ENCODE results near the gene VCAN.

The VCAN gene

GRCh38 chr5:83473346-83474160 is 2.0 kb downstream of the VCAN start:
- ATAC-seq (replicated peaks) (peak; percentile 42), DNase-seq (no peak)
- H3K4me3 Mint-ChIP-seq: peak overlapping the region; percentile 76 to 87
- peaks cover 57 to 70% of the 10 kb centered on the region in 2 donors for H3K27me3 Mint-ChIP-seq
- H3K27ac Mint-ChIP-seq: no peak overlapping the region
- no peaks in the 10 kb centered on the region for H3K9me3 Mint-ChIP-seq
- H3K36me3 Mint-ChIP-seq (ENCODE audit: insufficient read depth): no peaks in the 10 kb centered on the region
- peaks cover 17 to 19% of the 10 kb centered on the region in 2 donors for H3K4me1 Mint-ChIP-seq (ENCODE audit: low read depth in 2 of 2)

- no peak overlapping the region for H3K27ac Mint-ChIP-seq
- DNase-seq (no peak), ATAC-seq (replicated peaks) (peak; percentile 57)
- H3K4me3 Mint-ChIP-seq: peak overlapping the region; percentile 76 to 87
- no peaks in the 10 kb centered on the region for H3K9me3 Mint-ChIP-seq
- H3K36me3 Mint-ChIP-seq (ENCODE audit: insufficient read depth): no peaks in the 10 kb centered on the region
- peaks cover 17 to 19% of the 10 kb centered on the region in 2 donors for H3K4me1 Mint-ChIP-seq (ENCODE audit: low read depth in 2 of 2)
- H3K27me3 Mint-ChIP-seq: peaks cover 59 to 74% of the 10 kb centered on the region in 2 donors
Measured at GRCh38 chr5:83474161-83474796, 2.7 kb downstream of the VCAN start.

GRCh38 chr5:83474991-83475390 is 3.4 kb downstream of the VCAN start:
- peaks cover 17 to 19% of the 10 kb centered on the region in 2 donors for H3K4me1 Mint-ChIP-seq (ENCODE audit: low read depth in 2 of 2)

GRCh38 chr5:83475391-83475863 is 3.9 kb downstream of the VCAN start:
- Mint-ChIP-seq H3K4me1 (ENCODE audit: low read depth in 2 of 2) (peaks cover 17 to 19% of the 10 kb centered on the region in 2 donors), H3K27ac (no peak overlapping the region), H3K36me3 (ENCODE audit: insufficient read depth) (no peaks in the 10 kb centered on the region), H3K4me3 (no peak overlapping the region), H3K27me3 (peaks cover 61 to 82% of the 10 kb centered on the region in 2 donors), H3K9me3 (no peaks in the 10 kb centered on the region)
- DNase-seq (no peak), ATAC-seq (replicated peaks) (no peak)

More at GRCh38 chr5:83474991-83475390, 3.4 kb downstream of the VCAN start:
- Mint-ChIP-seq H3K36me3 (ENCODE audit: insufficient read depth) (no peaks in the 10 kb centered on the region), H3K9me3 (no peaks in the 10 kb centered on the region), H3K4me3 (peak overlapping the region in 1 of 2 donors; percentile 76), H3K27me3 (peaks cover 62 to 81% of the 10 kb centered on the region in 2 donors), H3K27ac (no peak overlapping the region)
- no peak for ATAC-seq (replicated peaks)
- no peak for DNase-seq

GRCh38 chr5:83475935-83476814 is 4.6 kb downstream of the VCAN start:
- peaks cover 54 to 74% of the 10 kb centered on the region in 2 donors for H3K27me3 Mint-ChIP-seq
- no peak for DNase-seq
- H3K27ac Mint-ChIP-seq: no peak overlapping the region
- H3K4me3 Mint-ChIP-seq: no peak overlapping the region
- no peaks in the 10 kb centered on the region for H3K9me3 Mint-ChIP-seq
- ATAC-seq (replicated peaks): no peak
- H3K4me1 Mint-ChIP-seq (ENCODE audit: low read depth in 2 of 2): peaks cover 17 to 19% of the 10 kb centered on the region in 2 donors
- no peaks in the 10 kb centered on the region for H3K36me3 Mint-ChIP-seq (ENCODE audit: insufficient read depth)

GRCh38 chr5:83482961-83483360 is 11.4 kb downstream of the VCAN start:
- DNase-seq (no peak), ATAC-seq (replicated peaks) (no peak)
- H3K36me3 Mint-ChIP-seq (ENCODE audit: insufficient read depth): no peaks in the 10 kb centered on the region
- peaks cover 5 to 17% of the 10 kb centered on the region in 2 donors for H3K27me3 Mint-ChIP-seq
- H3K9me3 Mint-ChIP-seq: peaks cover 0 to 7% of the 10 kb centered on the region in 2 donors
- H3K4me3 Mint-ChIP-seq: no peak overlapping the region
- no peak overlapping the region for H3K27ac Mint-ChIP-seq
- no peaks in the 10 kb centered on the region for H3K4me1 Mint-ChIP-seq (ENCODE audit: low read depth in 2 of 2)

- ATAC-seq (replicated peaks) (no peak), DNase-seq (no peak)
- H3K27ac Mint-ChIP-seq: no peak overlapping the region
- H3K4me3 Mint-ChIP-seq: no peak overlapping the region
- H3K9me3 Mint-ChIP-seq: peaks cover 0 to 7% of the 10 kb centered on the region in 2 donors
- no peaks in the 10 kb centered on the region for H3K36me3 Mint-ChIP-seq (ENCODE audit: insufficient read depth)
- H3K27me3 Mint-ChIP-seq: peaks cover 3 to 9% of the 10 kb centered on the region in 2 donors
- no peaks in the 10 kb centered on the region for H3K4me1 Mint-ChIP-seq (ENCODE audit: low read depth in 2 of 2)
Measured at GRCh38 chr5:83484294-83484693, 12.8 kb downstream of the VCAN start.

GRCh38 chr5:83485842-83486241 is 14.3 kb downstream of the VCAN start:
- Mint-ChIP-seq H3K4me1 (ENCODE audit: low read depth in 2 of 2) (no peaks in the 10 kb centered on the region), H3K36me3 (ENCODE audit: insufficient read depth) (no peaks in the 10 kb centered on the region), H3K4me3 (no peak overlapping the region), H3K27ac (no peak overlapping the region), H3K9me3 (peaks cover 0 to 7% of the 10 kb centered on the region in 2 donors), H3K27me3 (no peaks in the 10 kb centered on the region)
- DNase-seq (no peak), ATAC-seq (replicated peaks) (no peak)

- H3K4me3 Mint-ChIP-seq: no peak overlapping the region
- DNase-seq (no peak), ATAC-seq (replicated peaks) (no peak)
- H3K9me3 Mint-ChIP-seq: peaks cover 0 to 7% of the 10 kb centered on the region in 2 donors
- no peaks in the 10 kb centered on the region for H3K36me3 Mint-ChIP-seq (ENCODE audit: insufficient read depth)
- H3K27me3 Mint-ChIP-seq: no peaks in the 10 kb centered on the region
- H3K27ac Mint-ChIP-seq: no peak overlapping the region
- no peaks in the 10 kb centered on the region for H3K4me1 Mint-ChIP-seq (ENCODE audit: low read depth in 2 of 2)
Measured at GRCh38 chr5:83487155-83487554, 15.6 kb downstream of the VCAN start.

GRCh38 chr5:83488271-83488670 is 16.7 kb downstream of the VCAN start:
- H3K4me1 Mint-ChIP-seq (ENCODE audit: low read depth in 2 of 2): no peaks in the 10 kb centered on the region
- ATAC-seq (replicated peaks): no peak
- peaks cover 0 to 7% of the 10 kb centered on the region in 2 donors for H3K9me3 Mint-ChIP-seq
- H3K27ac Mint-ChIP-seq: no peak overlapping the region
- no peak for DNase-seq
- H3K27me3 Mint-ChIP-seq: peaks cover 0 to 2% of the 10 kb centered on the region in 2 donors
- no peak overlapping the region for H3K4me3 Mint-ChIP-seq
- H3K36me3 Mint-ChIP-seq (ENCODE audit: insufficient read depth): no peaks in the 10 kb centered on the region

GRCh38 chr5:83488821-83489220 is 17.3 kb downstream of the VCAN start:
- H3K27ac Mint-ChIP-seq: no peak overlapping the region
- ATAC-seq (replicated peaks) (no peak), DNase-seq (no peak)
- H3K9me3 Mint-ChIP-seq: peaks cover 2 to 7% of the 10 kb centered on the region in 2 donors
- H3K36me3 Mint-ChIP-seq (ENCODE audit: insufficient read depth): no peaks in the 10 kb centered on the region
- no peak overlapping the region for H3K4me3 Mint-ChIP-seq
- H3K27me3 Mint-ChIP-seq: peaks cover 4 to 8% of the 10 kb centered on the region in 2 donors
- no peaks in the 10 kb centered on the region for H3K4me1 Mint-ChIP-seq (ENCODE audit: low read depth in 2 of 2)

- Mint-ChIP-seq H3K27ac (no peak overlapping the region), H3K4me1 (ENCODE audit: low read depth in 2 of 2) (no peaks in the 10 kb centered on the region), H3K9me3 (peaks cover 2 to 5% of the 10 kb centered on the region in 2 donors), H3K36me3 (ENCODE audit: insufficient read depth) (no peaks in the 10 kb centered on the region), H3K27me3 (peaks cover 7 to 15% of the 10 kb centered on the region in 2 donors), H3K4me3 (no peak overlapping the region)
- ATAC-seq (replicated peaks): no peak
- no peak for DNase-seq
Measured at GRCh38 chr5:83490203-83490602, 18.7 kb downstream of the VCAN start.

GRCh38 chr5:83492331-83492730 is 20.8 kb downstream of the VCAN start:
- DNase-seq (no peak), ATAC-seq (replicated peaks) (no peak)
- H3K27me3 Mint-ChIP-seq: peaks cover 7 to 15% of the 10 kb centered on the region in 2 donors
- no peaks in the 10 kb centered on the region for H3K36me3 Mint-ChIP-seq (ENCODE audit: insufficient read depth)
- H3K4me3 Mint-ChIP-seq: no peak overlapping the region
- H3K27ac Mint-ChIP-seq: no peak overlapping the region
- H3K9me3 Mint-ChIP-seq: peaks cover 0 to 2% of the 10 kb centered on the region in 2 donors
- H3K4me1 Mint-ChIP-seq (ENCODE audit: low read depth in 2 of 2): no peaks in the 10 kb centered on the region
